Activated naive CD8-positive, alpha-beta T cell treated with anti-CD3 and anti-CD28 coated beads, Interleukin-2, amount 50 U/mL, for 16 hours (primary cell): ENCODE data around the gene ZEB2.

Experiments used
- DNase-seq: peaks from one replicate; pipeline ENCODE4 v3.0.0-alpha.2; 2020; ENCODE audit warnings: low read depth, low spot score

ZEB2 gene

GRCh38 chr2:144470816-144471215 is 49.1 kb downstream of the ZEB2 start:
- no peak for DNase-seq

GRCh38 chr2:144470334-144470733 is 49.6 kb downstream of the ZEB2 start:
- no peak for DNase-seq

- DNase-seq = no peak
Observed at GRCh38 chr2:144469798-144470197, 50.1 kb downstream of the ZEB2 start.

- no peak for DNase-seq
Observed at GRCh38 chr2:144468823-144469595, 50.9 kb downstream of the ZEB2 start.

- no peak for DNase-seq
Observed at GRCh38 chr2:144467502-144468137, 52.3 kb downstream of the ZEB2 start.

GRCh38 chr2:144466637-144467036 is 53.3 kb downstream of the ZEB2 start:
- no peak for DNase-seq

GRCh38 chr2:144465749-144466148 is 54.2 kb downstream of the ZEB2 start:
- DNase-seq = no peak

GRCh38 chr2:144464730-144465129 is 55.2 kb downstream of the ZEB2 start:
- DNase-seq = no peak

GRCh38 chr2:144463266-144463665 is 56.7 kb downstream of the ZEB2 start:
- no peak for DNase-seq

- no peak for DNase-seq
Observed at GRCh38 chr2:144462266-144462665, 57.7 kb downstream of the ZEB2 start.

- no peak for DNase-seq
Observed at GRCh38 chr2:144461308-144461766, 58.6 kb downstream of the ZEB2 start.

- no peak for DNase-seq
Observed at GRCh38 chr2:144460727-144461307, 59.1 kb downstream of the ZEB2 start.

- DNase-seq = no peak
Observed at GRCh38 chr2:144459937-144460336, 60.0 kb downstream of the ZEB2 start.

GRCh38 chr2:144459286-144459685 is 60.6 kb downstream of the ZEB2 start:
- DNase-seq = no peak

- DNase-seq = no peak
Observed at GRCh38 chr2:144458541-144458940, 61.4 kb downstream of the ZEB2 start.

- no peak for DNase-seq
Observed at GRCh38 chr2:144456680-144457079, 63.2 kb downstream of the ZEB2 start.

GRCh38 chr2:144455987-144456386 is 63.9 kb downstream of the ZEB2 start:
- no peak for DNase-seq

- no peak for DNase-seq
Observed at GRCh38 chr2:144454466-144455287, 65.2 kb downstream of the ZEB2 start.

- DNase-seq = no peak
Observed at GRCh38 chr2:144453486-144454158, 66.3 kb downstream of the ZEB2 start.

GRCh38 chr2:144452989-144453336 is 67.0 kb downstream of the ZEB2 start:
- no peak for DNase-seq

- no peak for DNase-seq
Observed at GRCh38 chr2:144452169-144452988, 67.5 kb downstream of the ZEB2 start.
